ENCODE data around the gene BACE2. TPM values are rescaled to one million over a fixed set of nuclear protein-coding genes. Genes with fewer than 3 reads are reported as not detected.

Gene BACE2
- total RNA-seq, 2 donors from 2014 or later, result 71.9 to 129 TPM

DNA sequence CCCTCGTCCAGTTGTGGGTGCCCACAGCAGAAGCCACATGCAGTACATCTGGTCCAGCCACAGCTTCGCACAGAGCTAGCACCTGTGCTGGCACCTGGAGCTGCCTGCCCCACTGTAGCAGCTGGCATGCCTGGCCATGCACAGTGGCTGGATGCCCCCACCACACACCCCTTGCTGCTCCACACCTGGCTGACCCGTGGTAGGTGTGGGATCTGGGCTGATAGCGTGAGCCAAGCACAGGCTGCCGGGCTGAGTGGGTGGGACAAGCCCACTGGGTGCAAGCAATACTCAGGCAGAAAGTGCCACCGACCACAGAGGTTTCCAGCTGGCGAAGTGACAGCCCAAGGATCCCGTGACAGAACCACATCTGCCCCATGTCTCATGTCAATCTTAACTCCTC, 30.6 kb upstream of the BACE2 start:
- no peaks in the 10 kb centered on the region for H3K27me3 ChIP-seq (replicated peaks; ENCODE audit: insufficient read depth)
- no peaks in the 10 kb centered on the region for H3K9me3 ChIP-seq
- ATAC-seq (ENCODE audit: insufficient number of reproducible peaks, low FRiP score, low read depth), result no peak
- no peak for DNase-seq (ENCODE audit: low spot score)
- peaks cover 7 to 19% of the 10 kb centered on the region in 2 donors for H3K4me1 ChIP-seq (ENCODE audit: control insufficient read depth in 1 of 2, low read depth in 2 of 2)
- H3K36me3 ChIP-seq, result no peaks in the 10 kb centered on the region
- TF ChIP-seq, protein P1, sequence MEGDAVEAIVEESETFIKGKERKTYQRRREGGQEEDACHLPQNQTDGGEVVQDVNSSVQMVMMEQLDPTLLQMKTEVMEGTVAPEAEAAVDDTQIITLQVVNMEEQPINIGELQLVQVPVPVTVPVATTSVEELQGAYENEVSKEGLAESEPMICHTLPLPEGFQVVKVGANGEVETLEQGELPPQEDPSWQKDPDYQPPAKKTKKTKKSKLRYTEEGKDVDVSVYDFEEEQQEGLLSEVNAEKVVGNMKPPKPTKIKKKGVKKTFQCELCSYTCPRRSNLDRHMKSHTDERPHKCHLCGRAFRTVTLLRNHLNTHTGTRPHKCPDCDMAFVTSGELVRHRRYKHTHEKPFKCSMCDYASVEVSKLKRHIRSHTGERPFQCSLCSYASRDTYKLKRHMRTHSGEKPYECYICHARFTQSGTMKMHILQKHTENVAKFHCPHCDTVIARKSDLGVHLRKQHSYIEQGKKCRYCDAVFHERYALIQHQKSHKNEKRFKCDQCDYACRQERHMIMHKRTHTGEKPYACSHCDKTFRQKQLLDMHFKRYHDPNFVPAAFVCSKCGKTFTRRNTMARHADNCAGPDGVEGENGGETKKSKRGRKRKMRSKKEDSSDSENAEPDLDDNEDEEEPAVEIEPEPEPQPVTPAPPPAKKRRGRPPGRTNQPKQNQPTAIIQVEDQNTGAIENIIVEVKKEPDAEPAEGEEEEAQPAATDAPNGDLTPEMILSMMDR (IDR thresholded peaks at IDR 0.05), result no peak
- H3K4me3 ChIP-seq, result no peak overlapping the region
- H3K27ac ChIP-seq, result no peak overlapping the region

DNA sequence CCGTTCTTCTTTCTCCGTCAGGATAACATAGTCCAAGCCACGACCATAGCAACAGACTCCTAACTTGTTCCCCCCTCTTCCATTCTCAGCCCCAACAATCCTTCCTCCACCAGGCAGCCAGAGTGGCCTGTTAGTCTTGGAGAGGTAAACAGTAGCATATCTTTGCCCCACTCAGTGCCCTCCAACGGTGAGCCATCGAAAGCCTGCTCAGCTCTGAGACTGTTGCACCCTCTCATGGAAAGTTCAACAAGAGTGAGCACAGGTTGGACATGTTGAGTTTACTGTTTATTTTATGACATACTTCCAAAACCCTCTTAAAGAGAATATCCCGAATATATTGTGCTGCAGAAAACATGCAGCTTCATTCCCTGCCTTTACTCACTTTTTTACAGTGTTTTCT, 30.1 kb upstream of the BACE2 start:
- H3K27ac ChIP-seq, result no peak overlapping the region
- H3K27me3 ChIP-seq (replicated peaks; ENCODE audit: insufficient read depth), result no peaks in the 10 kb centered on the region
- H3K4me1 ChIP-seq (ENCODE audit: control insufficient read depth in 1 of 2, low read depth in 2 of 2), result peaks cover 7 to 21% of the 10 kb centered on the region in 2 donors
- H3K36me3 ChIP-seq, result no peaks in the 10 kb centered on the region
- no peaks in the 10 kb centered on the region for H3K9me3 ChIP-seq
- no peak overlapping the region for H3K4me3 ChIP-seq
- TF ChIP-seq, protein P1 (IDR thresholded peaks at IDR 0.05), result no peak
- DNase-seq (ENCODE audit: low spot score), result no peak
- ATAC-seq (ENCODE audit: insufficient number of reproducible peaks, low FRiP score, low read depth), result no peak

DNA sequence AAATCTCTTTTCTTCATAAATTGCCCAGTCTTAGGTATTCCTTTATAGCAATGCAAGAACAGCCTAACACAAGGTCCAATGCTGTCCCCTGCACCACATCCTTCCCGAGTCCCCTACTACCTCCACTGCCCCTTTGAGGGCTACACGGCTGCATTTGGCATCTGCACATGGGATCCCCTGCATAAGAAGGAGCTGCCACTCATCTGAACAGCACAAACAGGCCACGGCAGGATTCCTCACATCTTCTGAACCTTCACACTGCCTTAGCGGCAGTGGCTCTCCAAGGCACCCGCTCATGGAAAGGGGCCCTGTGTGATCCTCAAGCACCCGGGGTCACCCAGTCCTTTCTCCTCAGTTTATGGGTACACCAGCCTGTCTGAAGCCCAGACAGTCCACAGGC, 29.2 kb upstream of the BACE2 start:
- no peaks in the 10 kb centered on the region for H3K9me3 ChIP-seq
- H3K27me3 ChIP-seq (replicated peaks; ENCODE audit: insufficient read depth), result no peaks in the 10 kb centered on the region
- TF ChIP-seq, protein P1 (IDR thresholded peaks at IDR 0.05), result no peak
- no peak overlapping the region for H3K4me3 ChIP-seq
- no peak overlapping the region for H3K27ac ChIP-seq
- no peaks in the 10 kb centered on the region for H3K36me3 ChIP-seq
- DNase-seq (ENCODE audit: low spot score) (no peak), ATAC-seq (ENCODE audit: insufficient number of reproducible peaks, low FRiP score, low read depth) (no peak)
- H3K4me1 ChIP-seq (ENCODE audit: control insufficient read depth in 1 of 2, low read depth in 2 of 2), result peaks cover 7 to 21% of the 10 kb centered on the region in 2 donors

DNA sequence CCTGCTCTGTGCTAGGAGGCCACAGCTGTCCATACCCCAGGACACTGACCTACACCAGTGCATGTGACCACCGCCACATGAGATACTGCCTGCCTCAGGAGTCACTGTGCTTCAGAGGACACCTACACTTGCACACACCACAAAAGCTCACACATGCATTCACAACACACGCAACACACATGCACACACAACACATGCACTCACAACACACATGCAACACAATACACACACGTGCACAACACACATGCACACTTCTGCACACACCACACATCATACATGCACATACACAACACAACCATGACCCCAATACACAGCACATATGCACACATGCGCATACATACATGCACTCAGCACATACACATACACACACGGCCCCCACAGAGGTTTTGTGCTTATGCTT, 28.7 kb upstream of the BACE2 start:
- no peak for ATAC-seq (ENCODE audit: insufficient number of reproducible peaks, low FRiP score, low read depth)
- DNase-seq (ENCODE audit: low spot score), result no peak
- no peaks in the 10 kb centered on the region for H3K9me3 ChIP-seq
- peaks cover 7 to 21% of the 10 kb centered on the region in 2 donors for H3K4me1 ChIP-seq (ENCODE audit: control insufficient read depth in 1 of 2, low read depth in 2 of 2)
- TF ChIP-seq, protein P1 (IDR thresholded peaks at IDR 0.05), result no peak
- no peak overlapping the region for H3K27ac ChIP-seq
- H3K4me3 ChIP-seq, result no peak overlapping the region
- no peaks in the 10 kb centered on the region for H3K27me3 ChIP-seq (replicated peaks; ENCODE audit: insufficient read depth)
- no peaks in the 10 kb centered on the region for H3K36me3 ChIP-seq

DNA sequence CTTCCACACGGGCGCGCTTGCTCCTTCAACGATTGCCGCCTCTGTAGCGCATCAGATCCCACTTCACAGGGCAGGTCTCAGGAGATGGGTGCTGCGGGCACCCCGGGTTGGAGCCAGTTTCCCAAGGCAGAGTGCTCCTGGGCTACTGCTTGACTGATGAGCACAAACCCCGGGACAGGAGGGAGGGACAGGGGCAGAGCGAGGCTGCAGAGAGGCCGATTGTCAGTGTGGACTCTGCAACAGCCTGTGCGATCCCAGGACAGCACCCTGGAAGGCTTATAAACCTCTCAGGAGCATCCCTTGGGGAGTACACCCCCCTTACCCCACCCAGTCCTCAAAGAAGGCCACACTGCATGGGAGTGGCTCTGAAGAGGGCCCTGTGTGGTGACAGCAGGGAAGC, 28.0 kb upstream of the BACE2 start:
- TF ChIP-seq, protein P1 (IDR thresholded peaks at IDR 0.05), result no peak
- no peak for DNase-seq (ENCODE audit: low spot score)
- no peak for ATAC-seq (ENCODE audit: insufficient number of reproducible peaks, low FRiP score, low read depth)
- no peaks in the 10 kb centered on the region for H3K36me3 ChIP-seq
- H3K4me3 ChIP-seq, result no peak overlapping the region
- H3K27ac ChIP-seq, result no peak overlapping the region
- peaks cover 7 to 21% of the 10 kb centered on the region in 2 donors for H3K4me1 ChIP-seq (ENCODE audit: control insufficient read depth in 1 of 2, low read depth in 2 of 2)
- H3K9me3 ChIP-seq, result no peaks in the 10 kb centered on the region
- H3K27me3 ChIP-seq (replicated peaks; ENCODE audit: insufficient read depth), result no peaks in the 10 kb centered on the region
